Activated CD8-positive, alpha-beta T cell treated with anti-CD3 and anti-CD28 coated beads, Interleukin-2, amount 10 ng/mL, durations not matched to agents 7 days and 5 days (primary cell): ENCODE measurements around the gene CCNK. TPM values are rescaled to one million over a fixed set of nuclear protein-coding genes. Genes with fewer than 3 reads are reported as not detected.

Source experiments
- ATAC-seq: fragments of 150-1000 bp; cut with Tn5 transposase; one replicate; pipeline ENCODE4 v1.10.0; 2021; ENCODE audit warnings: moderate library complexity
- CTCF ChIA-PET: fragments of 350-600 bp; sonication (Branson Sonifier 250); formaldehyde crosslinking; loops from one replicate; lab custom pipeline; 2021; ENCODE audit warnings: antibody characterized with exemption; lab: Charles Lee
- POLR2A ChIA-PET: fragments of 350-600 bp; sonication (Branson Sonifier 250); formaldehyde crosslinking; loops from one replicate; lab custom pipeline; 2021; ENCODE audit warnings: antibody characterized with exemption; lab: Charles Lee
- DNase-seq: peaks from one replicate; pipeline ENCODE4 v3.0.0-alpha.2; 2020
- H3K27ac Mint-ChIP-seq: one replicate; pipeline ENCODE4 v1.8.0; 2021; ENCODE audit warnings: mild to moderate bottlenecking, mixed read lengths
- H3K27me3 Mint-ChIP-seq: one replicate; pipeline ENCODE4 v1.8.0; 2021; ENCODE audit warnings: low read depth, mixed read lengths
- H3K36me3 Mint-ChIP-seq: one replicate; pipeline ENCODE4 v1.8.0; 2021; ENCODE audit warnings: low read depth, mixed read lengths
- H3K4me1 Mint-ChIP-seq: one replicate; pipeline ENCODE4 v1.8.0; 2021; ENCODE audit warnings: low read depth, mixed read lengths
- H3K4me3 Mint-ChIP-seq: one replicate; pipeline ENCODE4 v1.8.0; 2021; ENCODE audit warnings: mild to moderate bottlenecking, mixed read lengths
- H3K9me3 Mint-ChIP-seq: one replicate; pipeline ENCODE4 v1.8.0; 2022; ENCODE audit warnings: mixed read lengths; ENCODE audit not compliant: insufficient read depth
- total RNA-seq, 2 experiments: library from RNA; stranded (reverse); gene quantifications; one replicate each; pipeline ENCODE4 v1.2.3, GENCODE V29; 2021

CCNK gene
- 10 to 100 TPM; 81.0 to 81.2 TPM for total RNA-seq

- Mint-ChIP-seq H3K4me3 (peak within 1 kb of the TSS; percentile 96), H3K27me3 (no peaks in the 10 kb centered on the region), H3K36me3 (peaks cover 5% of the 10 kb centered on the region), H3K4me1 (peaks cover 39% of the 10 kb centered on the region), H3K9me3 (no peaks in the 10 kb centered on the region), H3K27ac (peak within 1 kb of the TSS; percentile 98)
- DNase-seq (peak; percentile 100), ATAC-seq (peak; percentile 91)
- CTCF ChIA-PET, result interaction anchor here (0.7 to 1.6 kb wide), 5 partner anchors 14 to 312 kb away, joined by 3 to 7 read pairs (median 3); partner anchors contain the start of genes CYP46A1 and EML1
- POLR2A ChIA-PET, result interaction anchor here (0.6 to 1.9 kb wide), 10 partner anchors 10 to 221 kb away, joined by 3 to 13 read pairs (median 4); partner anchors contain the start of gene BCL11B
Observed at GRCh38 chr14:99480917-99481744, at the start of gene CCNK. TSS of gene CCNK (plus strand) at chr14:99481409. CDS start at chr14:99492678, 11,269 bp downstream.

DNA sequence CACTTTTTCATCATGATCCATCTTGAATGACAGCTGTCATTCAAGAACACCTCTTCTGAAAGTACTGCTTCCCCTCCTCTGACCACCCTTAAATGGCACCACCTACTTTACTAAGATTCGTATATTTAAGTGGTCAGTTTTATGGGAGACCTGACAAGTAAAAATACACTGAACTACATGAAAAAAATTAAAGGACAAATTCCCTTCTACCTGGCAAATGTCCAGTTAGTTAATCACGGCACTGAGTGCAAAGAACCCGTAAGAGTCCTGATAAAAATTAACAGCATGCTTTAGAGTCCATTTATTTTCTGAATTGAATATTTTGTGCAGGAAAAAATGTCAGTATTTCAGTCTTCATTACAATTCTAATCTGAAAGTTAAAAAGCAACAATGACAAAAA lies 49.2 kb upstream of the CCNK start:
- no peak overlapping the region for H3K4me3 Mint-ChIP-seq
- peaks cover 12% of the 10 kb centered on the region for H3K9me3 Mint-ChIP-seq
- peaks cover 14% of the 10 kb centered on the region for H3K4me1 Mint-ChIP-seq
- POLR2A ChIA-PET, result no interaction called here
- H3K27me3 Mint-ChIP-seq, result no peaks in the 10 kb centered on the region
- H3K36me3 Mint-ChIP-seq, result peaks cover 77% of the 10 kb centered on the region
- ATAC-seq (no peak), DNase-seq (no peak)
- H3K27ac Mint-ChIP-seq, result no peak overlapping the region
- CTCF ChIA-PET, result interaction anchor here (5.0 kb wide), 1 partner anchor 15 kb away, joined by 21 read pairs; no protein-coding TSS in a partner anchor

DNA sequence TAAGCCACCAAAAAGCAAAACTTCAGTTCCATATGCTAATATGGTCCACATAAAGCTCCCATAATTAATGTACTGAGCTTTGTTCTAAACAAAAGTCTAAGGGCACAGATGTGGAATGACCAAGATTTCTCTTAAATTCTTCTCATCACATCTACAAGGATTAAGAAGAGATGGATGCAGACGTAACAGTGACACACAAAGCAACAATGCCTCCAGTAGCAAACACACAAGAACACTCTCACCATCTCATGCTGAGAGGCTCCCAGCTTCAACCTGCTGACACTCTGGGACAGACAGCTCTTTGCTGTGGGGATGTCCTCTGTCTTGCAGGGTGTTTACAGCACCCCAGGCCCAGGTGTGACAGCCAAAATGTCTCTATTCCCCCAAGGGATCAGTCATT lies 48.7 kb upstream of the CCNK start:
- Mint-ChIP-seq H3K9me3 (peaks cover 12% of the 10 kb centered on the region), H3K4me3 (no peak overlapping the region), H3K27me3 (no peaks in the 10 kb centered on the region), H3K4me1 (peaks cover 19% of the 10 kb centered on the region), H3K36me3 (peaks cover 78% of the 10 kb centered on the region), H3K27ac (no peak overlapping the region)
- no peak for DNase-seq
- no peak for ATAC-seq
- ChIA-PET CTCF (interaction anchor here (5.0 kb wide), 1 partner anchor 16 kb away, joined by 21 read pairs; no protein-coding TSS in a partner anchor), POLR2A (no interaction called here)

- Mint-ChIP-seq H3K4me1 (peaks cover 25% of the 10 kb centered on the region), H3K27ac (no peak overlapping the region), H3K27me3 (no peaks in the 10 kb centered on the region), H3K4me3 (no peak overlapping the region), H3K36me3 (peaks cover 68% of the 10 kb centered on the region), H3K9me3 (no peaks in the 10 kb centered on the region)
- ChIA-PET POLR2A (no interaction called here), CTCF (interaction anchor here (1.2 to 5.0 kb wide), 4 partner anchors 16 to 46 kb away, joined by 3 to 21 read pairs (median 4); no protein-coding TSS in a partner anchor)
- DNase-seq, result no peak
- no peak for ATAC-seq
Observed at GRCh38 chr14:99435327-99435726, 45.9 kb upstream of the CCNK start.

DNA sequence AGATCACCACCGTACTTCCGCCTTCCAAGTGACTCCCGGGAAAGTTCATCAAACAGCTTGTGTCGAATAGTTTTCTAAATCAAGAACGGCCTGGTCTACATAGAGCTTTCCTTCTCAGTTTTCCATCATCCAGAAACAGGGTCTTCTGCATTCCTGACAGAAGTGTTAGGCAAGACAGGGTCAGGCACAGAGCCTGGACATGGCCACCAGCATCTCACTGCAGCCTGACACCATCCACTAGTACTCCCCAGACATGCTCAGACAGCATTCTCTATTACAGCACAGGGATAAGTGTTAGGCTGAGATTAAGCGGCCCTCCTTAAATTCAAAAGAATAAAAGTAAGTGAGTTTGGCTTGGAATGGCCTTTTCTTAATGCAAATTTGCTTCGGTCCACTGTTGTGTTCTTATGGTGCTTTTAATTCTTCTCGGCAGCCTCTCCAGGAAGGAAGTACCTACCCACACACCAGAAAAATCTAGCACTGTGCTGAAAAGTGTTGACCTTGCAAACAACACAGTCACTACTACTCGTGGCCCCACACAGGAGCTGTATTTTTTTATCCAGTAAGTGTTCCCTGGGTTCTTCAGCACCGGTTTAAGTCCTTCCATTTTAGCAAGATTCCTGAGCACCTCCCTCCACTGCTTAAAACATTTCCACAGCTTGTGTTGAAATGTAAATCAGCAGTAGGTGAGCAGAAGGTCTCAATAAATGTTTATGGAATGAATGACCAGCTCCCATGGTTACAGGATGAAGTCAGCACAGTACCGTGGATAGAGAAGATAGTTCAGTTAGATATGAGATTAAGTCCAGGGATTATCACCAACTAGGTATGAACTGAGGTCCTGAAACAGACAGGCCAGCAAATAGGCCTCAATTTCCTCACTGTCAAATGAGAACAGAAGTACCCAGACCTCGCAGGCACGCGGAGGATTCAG lies 44.7 kb upstream of the CCNK start:
- Mint-ChIP-seq H3K4me3 (peak overlapping the region; percentile 27), H3K4me1 (peaks cover 25% of the 10 kb centered on the region), H3K27ac (peak overlapping the region; percentile 74), H3K27me3 (no peaks in the 10 kb centered on the region), H3K9me3 (no peaks in the 10 kb centered on the region), H3K36me3 (peaks cover 60% of the 10 kb centered on the region)
- DNase-seq, result no peak
- ATAC-seq, result peak; percentile 63
- ChIA-PET CTCF (interaction anchor here (1.4 to 5.0 kb wide), 2 partner anchors 9 to 20 kb away, joined by 5 to 21 read pairs; no protein-coding TSS in a partner anchor), POLR2A (no interaction called here)

DNA sequence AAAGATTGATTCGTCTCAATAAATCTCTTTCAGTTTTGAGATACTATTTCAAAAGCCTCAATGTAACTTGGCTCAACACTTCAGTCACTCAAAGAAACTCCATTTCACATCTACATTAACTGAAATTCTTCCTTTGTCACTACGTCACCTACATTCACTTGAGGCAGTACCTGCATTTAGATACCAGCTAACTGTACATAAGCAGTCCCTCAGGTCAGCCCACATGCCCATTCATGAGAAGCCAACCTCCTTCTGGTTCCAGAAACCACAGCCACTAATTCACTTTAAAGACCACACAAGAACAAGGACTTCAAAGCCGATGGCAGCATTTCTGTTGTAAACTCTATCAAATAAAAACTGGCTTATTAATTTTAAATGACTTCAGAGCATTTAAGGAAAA lies 43.5 kb upstream of the CCNK start:
- Mint-ChIP-seq H3K27ac (peak overlapping the region; percentile 74), H3K9me3 (no peaks in the 10 kb centered on the region), H3K36me3 (peaks cover 60% of the 10 kb centered on the region), H3K27me3 (no peaks in the 10 kb centered on the region), H3K4me1 (peaks cover 33% of the 10 kb centered on the region), H3K4me3 (no peak overlapping the region)
- POLR2A ChIA-PET, result no interaction called here
- CTCF ChIA-PET, result no interaction called here
- DNase-seq (no peak), ATAC-seq (no peak)

GRCh38 chr14:99440278-99440677 lies 40.9 kb upstream of the CCNK start:
- Mint-ChIP-seq H3K4me3 (no peak overlapping the region), H3K36me3 (peaks cover 61% of the 10 kb centered on the region), H3K4me1 (peaks cover 34% of the 10 kb centered on the region), H3K9me3 (no peaks in the 10 kb centered on the region), H3K27me3 (no peaks in the 10 kb centered on the region), H3K27ac (no peak overlapping the region)
- ATAC-seq (no peak), DNase-seq (no peak)
- ChIA-PET POLR2A (interaction anchor here (0.6 kb wide), 1 partner anchor 459 kb away, joined by 5 read pairs; no protein-coding TSS in a partner anchor), CTCF (interaction anchor here (0.7 to 1.1 kb wide), 3 partner anchors 10 to 47 kb away, joined by 3 read pairs; no protein-coding TSS in a partner anchor)

DNA sequence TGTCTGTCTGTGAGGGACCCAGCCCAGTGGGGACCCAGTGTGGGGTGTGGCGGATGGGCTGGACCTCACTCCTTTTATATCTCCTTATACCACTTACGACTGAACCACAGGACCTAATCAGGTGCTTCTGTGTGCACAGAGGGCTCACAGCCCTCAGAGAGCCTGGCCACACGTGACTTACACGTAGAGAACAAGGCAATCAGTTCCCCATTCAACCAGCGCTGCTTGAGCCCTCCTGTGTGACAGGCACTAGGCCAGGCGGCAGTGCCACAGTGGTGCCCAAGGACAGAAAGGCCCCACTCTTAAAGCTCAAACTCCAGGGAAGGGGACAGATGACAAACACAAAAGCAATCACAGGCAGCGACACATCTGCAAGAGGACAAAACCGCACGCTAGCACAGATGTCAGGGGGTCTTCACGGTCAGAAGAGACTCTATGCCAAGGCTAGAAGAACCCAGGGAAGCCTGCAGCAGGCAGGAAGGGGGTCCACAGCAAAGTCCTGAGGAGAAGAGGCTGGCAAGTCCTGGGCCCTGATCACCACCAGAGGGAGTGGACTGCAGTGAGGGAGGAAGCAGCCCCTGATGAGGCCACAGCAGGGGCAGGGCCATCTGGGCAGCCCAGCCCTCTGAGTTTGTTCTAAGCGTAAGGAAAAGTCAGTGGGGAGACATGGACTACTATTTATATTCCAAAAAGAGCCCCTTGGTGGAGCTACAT lies 39.9 kb upstream of the CCNK start:
- Mint-ChIP-seq H3K36me3 (peaks cover 52% of the 10 kb centered on the region), H3K9me3 (no peaks in the 10 kb centered on the region), H3K4me1 (peaks cover 27% of the 10 kb centered on the region), H3K27me3 (no peaks in the 10 kb centered on the region), H3K4me3 (no peak overlapping the region), H3K27ac (peak overlapping the region; percentile 53)
- DNase-seq (no peak), ATAC-seq (no peak)
- POLR2A ChIA-PET, result no interaction called here
- CTCF ChIA-PET, result interaction anchor here (1.1 kb wide), 1 partner anchor 48 kb away, joined by 3 read pairs; no protein-coding TSS in a partner anchor

DNA sequence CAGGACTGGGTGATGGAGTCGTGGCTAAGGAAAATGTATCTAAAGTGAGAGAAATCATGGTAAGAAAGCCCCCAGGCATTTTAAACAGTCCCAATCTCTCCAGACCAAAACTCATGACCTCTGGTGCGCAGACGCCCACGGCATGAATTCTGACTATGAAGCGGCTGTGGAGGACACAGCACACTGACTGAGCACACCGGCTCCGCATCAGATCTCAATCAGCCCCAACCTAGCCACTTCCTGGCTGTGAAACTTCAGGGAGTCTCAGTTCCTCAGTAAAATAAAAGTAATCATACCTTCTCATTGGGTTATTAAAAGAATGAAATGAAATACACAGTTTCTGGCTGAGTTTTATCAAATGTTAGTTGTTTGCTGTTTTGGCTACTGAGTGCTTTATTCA lies 39.3 kb upstream of the CCNK start:
- peaks cover 21% of the 10 kb centered on the region for H3K4me1 Mint-ChIP-seq
- peaks cover 54% of the 10 kb centered on the region for H3K36me3 Mint-ChIP-seq
- DNase-seq, result no peak
- no peaks in the 10 kb centered on the region for H3K27me3 Mint-ChIP-seq
- ChIA-PET POLR2A (no interaction called here), CTCF (no interaction called here)
- H3K27ac Mint-ChIP-seq, result peak overlapping the region; percentile 13
- no peak for ATAC-seq
- no peak overlapping the region for H3K4me3 Mint-ChIP-seq
- no peaks in the 10 kb centered on the region for H3K9me3 Mint-ChIP-seq

GRCh38 chr14:99445931-99446330 lies 35.3 kb upstream of the CCNK start:
- ATAC-seq (no peak), DNase-seq (no peak)
- POLR2A ChIA-PET, result no interaction called here
- Mint-ChIP-seq H3K9me3 (no peaks in the 10 kb centered on the region), H3K4me1 (peaks cover 9% of the 10 kb centered on the region), H3K27me3 (no peaks in the 10 kb centered on the region), H3K27ac (no peak overlapping the region), H3K4me3 (no peak overlapping the region), H3K36me3 (peaks cover 55% of the 10 kb centered on the region)
- CTCF ChIA-PET, result interaction anchor here (1.4 to 1.6 kb wide), 2 partner anchors 8 to 30 kb away, joined by 4 read pairs; no protein-coding TSS in a partner anchor

- peaks cover under 1% of the 10 kb centered on the region for H3K4me1 Mint-ChIP-seq
- no peak overlapping the region for H3K27ac Mint-ChIP-seq
Observed at GRCh38 chr14:99447739-99448138, 33.5 kb upstream of the CCNK start.

More at GRCh38 chr14:99447739-99448138, 33.5 kb upstream of the CCNK start:
- Mint-ChIP-seq H3K36me3 (peaks cover 50% of the 10 kb centered on the region), H3K4me3 (no peak overlapping the region), H3K9me3 (no peaks in the 10 kb centered on the region), H3K27me3 (no peaks in the 10 kb centered on the region)
- DNase-seq (no peak), ATAC-seq (no peak)
- ChIA-PET POLR2A (no interaction called here), CTCF (no interaction called here)
